Measurements from ENCODE around the gene PI3.

The PI3 gene

DNA sequence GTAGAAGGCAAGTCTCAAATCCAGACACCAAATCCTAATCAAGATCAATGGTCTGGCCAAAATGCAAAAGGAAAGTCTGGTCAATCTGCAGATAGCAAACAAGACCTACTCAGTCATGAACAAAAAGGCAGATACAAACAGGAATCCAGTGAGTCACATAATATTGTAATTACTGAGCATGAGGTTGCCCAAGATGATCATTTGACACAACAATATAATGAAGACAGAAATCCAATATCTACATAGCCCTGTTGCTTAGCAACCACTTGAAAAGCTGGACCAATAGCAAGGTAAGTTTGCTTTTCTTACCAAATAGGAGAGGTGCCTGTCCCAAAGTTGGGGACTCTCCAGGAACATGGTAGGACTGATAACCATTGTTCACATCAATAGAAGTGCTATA, 48.4 kb downstream of the PI3 start:
- Histone ChIP-seq H3K9me3 (ENCODE audit: insufficient read depth, low read length) (0 out of 2 replicates have a peak, but pooled peaks cover 1% of the 10 kb centered on the region), H3K9ac (ENCODE audit: low read length) (no peak overlapping the region), H3K27ac (ENCODE audit: low read length) (no peak overlapping the region), H3K27me3 (ENCODE audit: low read depth, low read length) (peaks cover 78% of the 10 kb centered on the region), H3K4me3 (ENCODE audit: low read length) (no peak overlapping the region), H3K36me3 (replicated peaks; ENCODE audit: low read depth, low read length) (no peaks in the 10 kb centered on the region), H3K4me2 (ENCODE audit: low read length) (no peak overlapping the region), H3K79me2 (ENCODE audit: low read length) (no peaks in the 10 kb centered on the region), H2AFZ (ENCODE audit: low read depth, low read length) (no peak overlapping the region), H4K20me1 (ENCODE audit: insufficient read depth, low read length) (no peaks in the 10 kb centered on the region), H3K4me1 (ENCODE audit: low read length) (no peaks in the 10 kb centered on the region)
- TF ChIP-seq, protein P1, sequence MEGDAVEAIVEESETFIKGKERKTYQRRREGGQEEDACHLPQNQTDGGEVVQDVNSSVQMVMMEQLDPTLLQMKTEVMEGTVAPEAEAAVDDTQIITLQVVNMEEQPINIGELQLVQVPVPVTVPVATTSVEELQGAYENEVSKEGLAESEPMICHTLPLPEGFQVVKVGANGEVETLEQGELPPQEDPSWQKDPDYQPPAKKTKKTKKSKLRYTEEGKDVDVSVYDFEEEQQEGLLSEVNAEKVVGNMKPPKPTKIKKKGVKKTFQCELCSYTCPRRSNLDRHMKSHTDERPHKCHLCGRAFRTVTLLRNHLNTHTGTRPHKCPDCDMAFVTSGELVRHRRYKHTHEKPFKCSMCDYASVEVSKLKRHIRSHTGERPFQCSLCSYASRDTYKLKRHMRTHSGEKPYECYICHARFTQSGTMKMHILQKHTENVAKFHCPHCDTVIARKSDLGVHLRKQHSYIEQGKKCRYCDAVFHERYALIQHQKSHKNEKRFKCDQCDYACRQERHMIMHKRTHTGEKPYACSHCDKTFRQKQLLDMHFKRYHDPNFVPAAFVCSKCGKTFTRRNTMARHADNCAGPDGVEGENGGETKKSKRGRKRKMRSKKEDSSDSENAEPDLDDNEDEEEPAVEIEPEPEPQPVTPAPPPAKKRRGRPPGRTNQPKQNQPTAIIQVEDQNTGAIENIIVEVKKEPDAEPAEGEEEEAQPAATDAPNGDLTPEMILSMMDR (IDR thresholded peaks at IDR 0.05; ENCODE audit: low read depth, low read length): no peak
- no peak for TF ChIP-seq EZH2phosphoT487 (IDR thresholded peaks at IDR 0.05; ENCODE audit: low read depth)

All from OCI-LY3 (cell line).